ENCODE measurements around the gene PACS2. TPM values are rescaled to one million over a fixed set of nuclear protein-coding genes. Genes with fewer than 3 reads are reported as not detected.
A peak's percentile ranks its signal among the peaks of the same experiment; 100 is the strongest.

The PACS2 gene
- total RNA-seq, 1 experiment from 2014 or later, result 100 TPM

GRCh38 chr14:105409364-105409763 lies 94.8 kb downstream of the PACS2 start:
- Mint-ChIP-seq H3K27me3 (ENCODE audit: low read depth) (peaks cover 96% of the 10 kb centered on the region), H3K9me3 (peaks cover 22% of the 10 kb centered on the region), H3K4me1 (peaks cover 13% of the 10 kb centered on the region), H3K4me3 (no peak overlapping the region), H3K27ac (no peak overlapping the region), H3K36me3 (peaks cover 17% of the 10 kb centered on the region)
- ATAC-seq (no peak), DNase-seq (ENCODE audit: low spot score) (no peak)
- TF ChIP-seq JUN (CRISPR knock-in tag; IDR thresholded peaks at IDR 0.05), result no peak
- no peak for TF ChIP-seq ZNF396 (CRISPR knock-in tag; IDR thresholded peaks at IDR 0.05; ENCODE audit: borderline replicate concordance)
- no peak for TF ChIP-seq CBFB (CRISPR knock-in tag; IDR thresholded peaks at IDR 0.05; ENCODE audit: low read depth)
- TF ChIP-seq STAT6 (CRISPR knock-in tag; conservative IDR thresholded peaks at IDR 0.05; ENCODE audit: low read depth), result no peak
- TF ChIP-seq RORB (CRISPR knock-in tag; IDR thresholded peaks at IDR 0.05), result no peak
- no peak for TF ChIP-seq JAZF1 (CRISPR knock-in tag; IDR thresholded peaks at IDR 0.05)
- no peak for TF ChIP-seq TP53 (CRISPR knock-in tag; IDR thresholded peaks at IDR 0.05)
- TF ChIP-seq ZNF425 (CRISPR knock-in tag; conservative IDR thresholded peaks at IDR 0.05), result no peak
- TF ChIP-seq TEAD1 (CRISPR knock-in tag; IDR thresholded peaks at IDR 0.05), result no peak
- TF ChIP-seq GTF2I (CRISPR knock-in tag; conservative IDR thresholded peaks at IDR 0.05), result no peak
- ChIA-PET CTCF (interaction anchor here (0.9 to 1.7 kb wide), 7 partner anchors 32 to 80 kb away, joined by 3 to 5 read pairs (median 3); partner anchors contain the start of gene CRIP1), POLR2A (interaction anchor here (0.8 kb wide), 1 partner anchor 202 kb away, joined by 3 read pairs; no protein-coding TSS in a partner anchor)

- Mint-ChIP-seq H3K9me3 (peaks cover 9% of the 10 kb centered on the region), H3K27me3 (ENCODE audit: low read depth) (peaks cover 87% of the 10 kb centered on the region), H3K4me3 (peak overlapping the region; percentile 58), H3K27ac (no peak overlapping the region), H3K4me1 (peaks cover 13% of the 10 kb centered on the region), H3K36me3 (peaks cover 5% of the 10 kb centered on the region; the same call in 1 of the 2 replicates)
- POLR2A ChIA-PET, result interaction anchor here (1.0 kb wide), 1 partner anchor 220 kb away, joined by 3 read pairs; no protein-coding TSS in a partner anchor
- ATAC-seq, result no peak
- DNase-seq (ENCODE audit: low spot score), result no peak
- CTCF ChIA-PET, result interaction anchor here (0.6 to 1.9 kb wide), 6 partner anchors 33 to 392 kb away, joined by 3 to 15 read pairs (median 4); no protein-coding TSS in a partner anchor
- TF ChIP-seq ZBTB21 (CRISPR knock-in tag; IDR thresholded peaks at IDR 0.05; ENCODE audit: borderline replicate concordance), result no peak
- no peak for TF ChIP-seq ZNF396 (CRISPR knock-in tag; IDR thresholded peaks at IDR 0.05; ENCODE audit: borderline replicate concordance)
- TF ChIP-seq RELA (CRISPR knock-in tag; IDR thresholded peaks at IDR 0.05; ENCODE audit: borderline replicate concordance), result no peak
- no peak for TF ChIP-seq NFATC4 (CRISPR knock-in tag; IDR thresholded peaks at IDR 0.05)
- no peak for TF ChIP-seq CTCF (IDR thresholded peaks at IDR 0.05)
- TF ChIP-seq ZNF512 (CRISPR knock-in tag; IDR thresholded peaks at IDR 0.05; ENCODE audit: borderline replicate concordance), result no peak
- TF ChIP-seq SMAD4 (CRISPR knock-in tag; IDR thresholded peaks at IDR 0.05), result no peak
- TF ChIP-seq FOXK1 (CRISPR knock-in tag; IDR thresholded peaks at IDR 0.05), result no peak
- TF ChIP-seq ZNF423 (CRISPR knock-in tag; IDR thresholded peaks at IDR 0.05), result no peak
- TF ChIP-seq ATF3 (CRISPR knock-in tag; conservative IDR thresholded peaks at IDR 0.05), result no peak
- TF ChIP-seq ZNF281 (CRISPR knock-in tag; IDR thresholded peaks at IDR 0.05), result no peak
- no peak for TF ChIP-seq FOXJ3 (CRISPR knock-in tag; IDR thresholded peaks at IDR 0.05; ENCODE audit: borderline replicate concordance)
- TF ChIP-seq USF1 (CRISPR knock-in tag; IDR thresholded peaks at IDR 0.05), result no peak
- no peak for TF ChIP-seq MXD4 (CRISPR knock-in tag; IDR thresholded peaks at IDR 0.05; ENCODE audit: borderline replicate concordance)
Measured at GRCh38 chr14:105410642-105411016, 96.1 kb downstream of the PACS2 start.
